ENCODE results near the gene CYB5D1. TPM values are rescaled to one million over a fixed set of nuclear protein-coding genes. Genes with fewer than 3 reads are reported as not detected.

CYB5D1 gene
- total RNA-seq, 1 experiment from 2014 or later: 18.0 TPM

- WGBS (ENCODE audit: extremely low coverage, insufficient read length, low lambda C conversion rate): no CpG with 5 or more reads among the region's 49 CpGs
- Histone ChIP-seq H3K79me2 (ENCODE audit: insufficient read depth, low read length) (no peaks in the 10 kb centered on the region), H3K27ac (ENCODE audit: insufficient read length, low read depth, low read length) (no peak within 1 kb of the TSS), H2BK15ac (ENCODE audit: low read depth, low read length) (no peak within 1 kb of the TSS), H3K79me1 (ENCODE audit: insufficient read depth, low read depth, low read length, poor library complexity, severe bottlenecking) (no peaks in the 10 kb centered on the region), H2BK5ac (ENCODE audit: insufficient read length, low read length) (no peak within 1 kb of the TSS), H2BK120ac (ENCODE audit: low read depth, low read length, poor library complexity, severe bottlenecking) (no peak within 1 kb of the TSS), H2AFZ (ENCODE audit: low read length) (no peak within 1 kb of the TSS), H3K4ac (ENCODE audit: low read depth, low read length) (no peak within 1 kb of the TSS), H3K9ac (ENCODE audit: extremely low read depth, insufficient read length, low read length) (no peak within 1 kb of the TSS), H3K18ac (ENCODE audit: insufficient read length, low read depth, low read length) (peak within 1 kb of the TSS; percentile 93), H2AK5ac (ENCODE audit: insufficient read length, low read length) (no peak within 1 kb of the TSS), H2BK20ac (ENCODE audit: low read depth, low read length, poor library complexity, severe bottlenecking) (no peak within 1 kb of the TSS), H3K4me1 (ENCODE audit: insufficient read depth, low read length) (peaks cover 2% of the 10 kb centered on the region; the same call in 1 of the 2 replicates), H2BK12ac (ENCODE audit: insufficient read length, low read depth, low read length) (no peak within 1 kb of the TSS), H4K91ac (ENCODE audit: insufficient read length, low read depth, low read length) (no peak within 1 kb of the TSS), H4K8ac (replicated peaks; ENCODE audit: insufficient read length, low read depth, low read length) (no peak within 1 kb of the TSS), H3K9me3 (ENCODE audit: control insufficient read depth, low read depth, low read length) (no peaks in the 10 kb centered on the region), H4K20me1 (ENCODE audit: control insufficient read depth, insufficient read depth, insufficient read length) (no peaks in the 10 kb centered on the region), H3K4me2 (ENCODE audit: insufficient read depth, insufficient read length, low read length) (peak within 1 kb of the TSS; percentile 75), H3K14ac (ENCODE audit: insufficient read depth, low read length) (peak within 1 kb of the TSS; percentile 86), H3K23ac (ENCODE audit: insufficient read length, low read depth, low read length) (no peak within 1 kb of the TSS), H3K56ac (ENCODE audit: insufficient read length, low read depth, low read length) (no peak within 1 kb of the TSS), H3T11ph (ENCODE audit: low read length) (no peak within 1 kb of the TSS), H3K23me2 (ENCODE audit: insufficient read length, low read depth, low read length, poor library complexity, severe bottlenecking) (peaks cover 31% of the 10 kb centered on the region), H3K27me3 (ENCODE audit: insufficient read depth, low read length) (peaks cover 15% of the 10 kb centered on the region; the same call in 1 of the 2 replicates), H4K5ac (ENCODE audit: insufficient read length, low read depth, low read length) (no peak within 1 kb of the TSS)
- Mint-ChIP-seq H3K9me3 (no peaks in the 10 kb centered on the region), H3K27me3 (ENCODE audit: low read depth) (peaks cover 51% of the 10 kb centered on the region), H3K27ac (peak within 1 kb of the TSS; percentile 91 to 99 (median 97); a peak in 5 of 7 replicates), H3K4me1 (peaks cover 28 to 35% of the 10 kb centered on the region in 2 experiments), H3K36me3 (ENCODE audit: insufficient read depth in 1 of 3, low read depth in 3 of 3) (no peaks in the 10 kb centered on the region), H3K4me3 (peak within 1 kb of the TSS; percentile 81 to 90)
- DNase-seq: peak; percentile 97
- no peak for TF ChIP-seq CTCF (conservative IDR thresholded peaks at IDR 0.05)
These were observed 23.8 kb upstream of the CYB5D1 start, which contains the start of gene KDM6B for GRCh38 chr17:7833795-7834541. Gene KDM6B, plus strand, starts transcription at chr17:7834217. Its CDS starts 11,338 bp downstream, at chr17:7845555.
